HG03045 (cell line): ENCODE data around the gene WDR37.
A peak's percentile ranks its signal among the peaks of the same experiment; 100 is the strongest.

ENCODE experiments used
- ATAC-seq: cut with Tn5 transposase; IDR thresholded peaks from one replicate; pipeline ENCODE4 v1.9.1; 2021; ENCODE audit warnings: mild to moderate bottlenecking, moderate library complexity; ENCODE audit not compliant: unreplicated experiment

The WDR37 gene

DNA sequence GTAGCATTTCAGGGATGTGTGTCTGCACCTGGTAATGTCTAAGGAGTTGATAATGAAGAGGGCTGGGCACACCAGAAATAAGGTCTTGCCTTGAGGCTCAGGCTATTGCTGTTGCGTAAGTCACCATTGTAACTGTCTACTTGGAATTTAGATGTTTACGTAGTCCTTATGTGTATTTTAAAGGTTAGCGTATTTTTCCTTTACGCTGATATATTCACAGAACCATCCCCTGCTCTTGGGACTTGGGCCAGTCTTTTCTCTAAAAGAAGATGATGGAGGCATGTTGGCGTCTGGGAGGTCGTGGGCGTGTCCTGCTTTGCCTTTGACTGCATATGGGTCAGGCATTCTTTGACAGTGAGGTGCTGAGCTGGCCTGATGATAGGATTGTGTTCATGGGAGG is 14.7 kb downstream of the WDR37 start:
- no peak for ATAC-seq

DNA sequence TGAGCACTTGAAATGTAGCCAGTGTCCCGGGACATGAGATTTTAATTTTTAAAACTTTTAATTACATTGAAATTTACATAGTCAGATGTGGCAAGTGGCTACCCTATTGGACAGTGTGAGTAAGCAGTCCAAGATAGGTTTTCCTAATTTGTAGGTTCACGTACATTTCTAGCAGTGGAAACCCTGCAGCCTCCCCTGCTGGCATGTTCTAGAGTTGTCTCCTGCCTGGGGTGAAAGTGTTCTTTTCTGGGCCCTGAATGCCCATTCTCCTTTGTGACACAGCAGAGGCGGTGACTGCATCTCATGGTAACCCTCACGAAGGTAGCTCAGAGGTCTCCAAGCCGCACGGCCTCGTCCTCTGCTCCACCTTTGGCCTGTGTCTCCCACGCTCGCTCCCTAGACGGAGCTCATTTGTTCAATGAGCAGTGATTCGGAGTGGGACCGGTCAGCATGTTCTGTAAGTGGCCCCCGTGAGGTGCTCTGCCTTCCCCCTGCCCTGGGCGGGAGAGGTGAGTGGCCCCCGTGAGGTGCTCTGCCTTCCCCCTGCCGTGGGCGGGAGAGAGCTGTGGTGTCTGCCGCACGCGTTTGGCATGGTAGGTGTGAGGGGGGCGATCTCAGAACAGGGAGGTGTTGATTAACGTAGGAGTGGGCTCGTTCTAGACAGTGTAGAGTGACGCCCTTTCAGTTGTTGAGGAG is 18.0 kb downstream of the WDR37 start:
- no peak for ATAC-seq

DNA sequence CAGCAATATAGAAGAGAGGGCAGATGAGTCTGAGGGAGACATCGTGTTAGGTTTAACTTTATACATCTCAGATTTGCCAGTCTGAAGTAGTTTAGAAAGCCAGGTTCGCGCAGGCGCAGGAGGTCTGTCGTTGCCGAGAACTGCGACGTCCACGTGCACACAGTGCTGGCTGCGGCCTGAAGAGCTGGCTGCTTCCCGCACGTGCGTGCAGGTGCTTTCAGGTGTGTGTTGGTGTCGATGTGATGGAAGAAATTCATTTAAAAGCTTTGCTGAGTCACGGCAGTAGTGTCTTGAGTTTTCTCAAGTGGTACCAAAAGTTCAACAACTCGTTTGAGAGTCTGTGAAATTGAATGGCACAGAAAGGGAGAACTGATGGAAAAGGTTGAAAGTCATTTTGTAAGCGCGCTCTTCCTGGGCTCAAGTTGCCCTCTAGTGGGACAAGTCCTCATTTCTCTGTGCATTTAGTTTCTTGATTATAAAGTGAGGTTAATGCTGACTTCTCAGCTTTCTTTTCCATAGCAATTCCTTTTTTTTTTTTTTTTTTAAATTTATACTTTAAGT is 18.6 kb downstream of the WDR37 start:
- ATAC-seq: no peak

DNA sequence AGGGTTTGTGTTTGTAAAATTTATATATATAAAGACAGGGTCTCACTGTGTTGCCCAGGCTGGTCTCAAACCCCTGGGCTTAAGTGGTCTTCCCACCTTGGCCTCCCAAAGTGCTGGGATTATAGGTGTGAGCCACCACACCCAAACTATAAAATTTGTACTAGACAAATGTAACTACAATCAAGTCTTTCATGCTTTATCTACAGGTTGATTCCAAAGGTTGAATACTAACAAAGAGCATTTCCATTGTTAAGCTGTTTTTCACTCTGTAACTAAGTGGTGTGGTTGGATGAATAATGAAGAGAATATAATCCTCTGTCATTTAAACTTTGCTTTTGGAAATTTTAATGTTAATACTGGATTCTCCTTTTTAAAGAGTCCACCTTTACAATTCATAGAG is 22.5 kb downstream of the WDR37 start:
- ATAC-seq: no peak

DNA sequence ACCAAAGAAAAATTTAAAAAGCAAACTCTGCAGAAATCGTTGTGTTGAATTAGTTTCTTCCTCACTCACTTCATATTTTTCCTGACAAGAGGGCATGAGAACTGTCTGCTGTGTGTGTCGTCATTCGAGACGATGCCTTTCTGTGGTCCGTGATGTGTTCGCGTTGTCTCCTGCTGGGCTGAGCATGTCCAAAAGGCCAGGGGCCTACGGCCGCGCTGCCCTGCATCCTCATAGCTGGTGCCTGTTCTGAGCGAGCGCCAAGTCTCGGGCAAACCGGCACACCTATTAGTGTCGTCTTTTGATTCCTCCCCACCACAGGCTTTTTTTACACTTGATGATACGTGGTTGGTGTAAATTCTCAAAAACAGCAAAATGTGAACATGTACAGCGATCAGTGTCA is 27.4 kb downstream of the WDR37 start:
- no peak for ATAC-seq

DNA sequence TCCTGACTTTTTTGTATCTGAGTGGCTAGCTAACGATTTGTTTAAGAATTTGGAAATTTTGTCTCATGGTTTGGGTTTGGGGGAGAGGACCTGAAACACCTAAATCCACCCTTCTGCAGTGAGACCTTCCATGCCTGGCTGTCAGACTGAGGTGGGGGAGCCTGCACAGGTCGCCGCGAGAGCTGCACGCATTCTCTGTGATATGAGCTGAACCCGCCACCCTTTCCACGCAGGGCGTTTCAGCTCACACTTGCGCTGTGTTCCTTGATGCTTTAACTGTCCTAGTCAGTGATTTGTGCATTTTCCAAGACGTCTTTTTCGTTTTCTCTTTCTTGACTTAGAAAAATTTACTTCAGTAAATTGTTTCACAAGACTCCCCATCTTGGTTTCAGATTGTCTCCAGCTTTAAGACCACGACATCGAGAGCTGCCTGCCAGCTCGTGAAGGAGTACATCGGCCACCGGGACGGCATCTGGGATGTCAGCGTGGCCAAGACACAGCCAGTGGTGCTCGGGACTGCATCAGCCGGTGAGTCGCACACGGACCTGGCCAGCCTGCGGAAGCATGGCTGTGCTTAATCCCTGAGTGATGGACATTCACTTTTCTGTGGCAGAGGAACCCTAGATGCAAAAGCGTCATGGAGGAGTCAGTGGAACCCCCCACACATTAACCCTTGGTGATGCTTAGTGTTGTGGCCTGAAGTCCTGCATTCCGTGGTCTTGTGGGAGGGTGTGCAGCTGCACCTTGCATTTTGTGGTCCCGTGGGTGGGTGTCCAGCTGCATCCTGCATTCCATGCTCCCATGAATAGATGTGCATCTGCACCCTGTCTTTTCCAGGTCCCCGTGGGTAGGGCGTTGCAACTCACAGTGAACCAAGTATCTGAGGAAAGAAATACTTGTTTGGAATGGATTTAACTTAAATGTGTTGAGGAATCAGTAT is 28.1 kb downstream of the WDR37 start:
- ATAC-seq: no peak

DNA sequence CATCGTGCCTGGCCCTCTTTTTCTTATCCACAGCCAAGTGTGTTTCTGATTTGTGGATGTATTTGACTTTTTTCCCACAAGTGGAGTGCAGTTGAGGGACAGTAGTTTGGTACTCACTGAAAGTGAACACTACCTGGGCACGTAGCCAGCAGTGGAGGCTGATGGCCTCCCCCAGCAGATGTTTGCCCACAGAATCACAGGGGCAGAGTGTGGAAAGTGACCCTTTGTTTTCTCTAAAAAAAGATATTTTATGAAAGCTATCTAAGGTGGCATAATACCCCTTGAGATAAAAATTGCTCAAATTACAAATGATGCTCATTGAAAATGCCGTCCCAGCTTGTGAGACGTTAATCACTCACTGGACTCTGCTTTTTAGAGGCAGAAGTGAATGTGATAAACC is 29.1 kb downstream of the WDR37 start:
- no peak for ATAC-seq

DNA sequence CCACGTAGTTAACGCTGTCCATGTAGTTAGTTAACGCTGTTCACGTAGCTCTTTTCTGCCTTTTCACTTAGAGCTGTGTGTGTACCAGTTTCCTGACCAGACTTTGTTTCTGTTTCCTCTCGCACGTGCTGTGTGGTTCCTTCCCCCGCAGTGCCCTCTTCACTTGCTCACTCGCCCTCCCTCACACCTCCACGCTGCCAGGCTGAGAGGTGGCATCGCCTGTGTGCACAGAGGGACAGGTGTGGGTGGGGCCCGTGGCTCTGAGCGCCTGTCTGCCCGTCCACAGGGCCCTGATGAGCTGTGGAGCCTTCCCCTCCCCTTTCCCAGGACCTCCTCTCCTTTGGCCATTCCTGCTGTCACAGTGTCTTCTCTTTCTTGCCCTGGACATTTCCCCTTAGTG is 30.6 kb downstream of the WDR37 start:
- ATAC-seq: no peak

DNA sequence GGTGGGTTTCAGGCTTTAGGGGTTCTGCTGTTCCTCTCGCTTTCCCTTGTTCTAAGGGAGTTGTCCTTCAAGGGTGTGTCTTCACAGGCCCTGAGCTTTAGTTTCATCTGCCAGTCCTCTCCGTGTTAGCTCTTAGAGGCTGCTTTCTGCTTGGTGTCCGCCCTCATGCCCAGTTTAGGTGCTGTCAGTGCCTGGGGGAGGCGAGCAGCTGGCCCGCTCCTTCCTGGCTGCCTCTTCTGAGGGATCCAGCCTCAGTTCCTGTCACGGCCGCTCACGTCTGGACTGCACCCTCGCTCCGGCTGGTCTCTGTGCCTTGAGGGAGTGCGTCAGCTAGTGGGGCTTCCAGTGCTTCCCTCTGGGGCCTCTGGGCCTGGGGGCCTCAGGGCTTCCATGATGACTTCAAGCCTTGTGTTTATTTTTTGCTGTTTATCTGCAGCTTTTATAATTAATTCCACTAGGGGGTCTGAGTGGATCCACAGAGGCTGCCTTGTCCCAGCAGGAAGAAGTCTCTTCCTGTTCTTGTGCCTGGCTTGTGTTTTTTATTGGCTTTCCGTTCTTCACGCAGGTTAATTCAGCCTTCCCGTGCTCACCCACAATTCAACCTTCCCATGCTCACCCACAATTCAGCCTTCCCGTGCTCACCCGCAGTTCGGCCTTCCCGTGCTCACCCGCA is 33.0 kb downstream of the WDR37 start:
- ATAC-seq: no peak

DNA sequence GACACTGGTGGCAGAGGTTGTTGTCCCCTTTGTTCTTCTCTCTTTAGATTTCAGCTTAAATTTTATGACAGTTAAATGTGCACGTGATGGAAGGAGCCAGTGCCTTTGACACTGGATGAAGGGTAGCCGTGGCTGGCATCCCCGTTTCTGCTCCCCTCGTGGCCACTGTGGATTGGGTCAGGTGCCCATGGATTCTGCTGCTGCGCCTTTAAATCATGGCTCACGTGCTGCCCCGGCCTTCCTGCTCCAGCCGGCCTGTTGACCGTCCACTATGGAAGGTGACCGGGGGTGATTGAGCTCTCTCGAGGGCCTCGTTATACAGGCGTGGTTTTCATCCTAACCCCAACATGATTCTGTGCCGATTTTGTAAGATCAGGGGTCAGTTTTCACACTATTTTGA is 34.5 kb downstream of the WDR37 start:
- no peak for ATAC-seq

DNA sequence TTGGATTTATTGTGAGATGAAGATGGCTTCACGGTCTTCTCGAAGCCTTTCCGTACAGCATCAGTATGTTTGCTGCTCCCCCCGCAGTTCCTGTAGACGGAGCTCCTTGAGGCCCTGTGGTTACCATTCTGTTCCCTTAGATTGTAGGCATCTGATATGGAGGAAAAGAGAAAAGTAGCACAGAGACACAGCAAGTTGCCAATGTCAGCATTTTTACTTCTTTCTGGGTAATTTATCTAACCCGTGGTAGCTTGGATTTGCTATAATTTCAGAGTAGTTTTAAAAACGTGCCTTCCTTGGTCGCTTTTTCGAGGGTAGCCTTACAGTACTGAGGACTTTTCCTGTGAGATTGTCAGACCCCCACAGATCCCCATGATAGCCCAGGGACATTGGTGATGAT is 37.5 kb downstream of the WDR37 start:
- ATAC-seq: no peak

DNA sequence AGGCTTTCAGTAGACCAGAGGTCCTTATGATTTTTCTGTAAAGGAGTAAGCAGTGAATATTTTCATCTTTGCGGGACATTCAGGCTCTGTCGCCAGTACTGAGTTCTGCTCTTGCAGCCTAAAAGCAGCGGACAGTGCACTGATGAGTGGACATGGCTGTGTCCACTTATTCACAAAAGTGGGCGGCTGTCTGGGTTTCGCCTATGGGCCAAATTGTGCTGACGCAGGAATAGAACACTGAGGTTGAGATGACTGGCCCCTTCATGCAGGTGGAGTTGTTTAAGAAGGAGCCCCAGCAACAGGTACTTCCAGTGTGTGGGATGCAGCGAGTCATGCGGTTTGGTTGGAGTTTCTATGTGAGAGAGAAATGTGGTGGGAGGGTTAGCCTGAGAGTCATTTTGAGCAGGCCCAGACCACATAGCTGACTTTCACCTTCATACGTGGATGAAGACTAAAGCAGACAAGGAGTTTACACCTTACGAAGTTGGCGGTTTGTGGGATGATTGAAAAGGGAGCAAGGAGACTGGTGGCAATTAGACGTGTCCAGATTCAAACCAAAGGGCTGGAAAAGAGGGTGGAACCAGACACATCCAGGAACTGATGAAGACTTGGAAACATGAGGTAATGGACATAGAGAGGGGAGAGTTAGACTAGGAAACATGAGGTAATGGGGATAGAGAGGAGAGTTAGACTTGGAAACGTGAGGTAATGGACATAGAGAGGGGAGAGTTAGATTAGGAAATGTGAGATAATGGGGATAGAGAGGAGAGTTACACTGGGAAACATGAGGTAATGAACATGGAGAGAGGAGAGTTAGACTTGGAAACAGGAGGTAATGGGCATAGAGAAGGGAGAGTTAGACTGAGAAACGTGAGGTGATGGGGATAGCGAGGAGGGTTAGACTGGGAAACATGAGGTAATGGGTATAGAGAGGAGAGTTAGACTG is 38.2 kb downstream of the WDR37 start:
- ATAC-seq: peak; percentile 82

DNA sequence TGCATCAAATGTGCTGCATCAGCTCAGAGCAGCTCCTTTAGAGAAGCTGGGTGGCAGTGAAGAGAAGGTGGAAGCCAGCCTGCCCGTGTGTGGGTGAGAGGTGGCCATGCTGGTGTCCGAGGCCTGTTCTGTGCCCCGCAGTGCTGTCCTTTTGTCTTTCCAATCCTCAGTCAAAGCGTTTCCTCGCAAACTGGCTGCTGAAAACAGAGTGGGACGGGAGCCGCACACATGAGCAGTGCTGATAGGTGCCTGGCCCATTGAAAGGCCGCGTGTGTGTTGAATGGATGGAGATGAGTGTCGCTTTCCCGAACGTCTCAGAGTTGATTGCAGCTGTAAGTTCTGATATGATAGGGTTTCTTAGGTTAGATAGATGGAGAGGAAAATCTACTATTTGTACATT is 39.3 kb downstream of the WDR37 start:
- ATAC-seq: no peak

DNA sequence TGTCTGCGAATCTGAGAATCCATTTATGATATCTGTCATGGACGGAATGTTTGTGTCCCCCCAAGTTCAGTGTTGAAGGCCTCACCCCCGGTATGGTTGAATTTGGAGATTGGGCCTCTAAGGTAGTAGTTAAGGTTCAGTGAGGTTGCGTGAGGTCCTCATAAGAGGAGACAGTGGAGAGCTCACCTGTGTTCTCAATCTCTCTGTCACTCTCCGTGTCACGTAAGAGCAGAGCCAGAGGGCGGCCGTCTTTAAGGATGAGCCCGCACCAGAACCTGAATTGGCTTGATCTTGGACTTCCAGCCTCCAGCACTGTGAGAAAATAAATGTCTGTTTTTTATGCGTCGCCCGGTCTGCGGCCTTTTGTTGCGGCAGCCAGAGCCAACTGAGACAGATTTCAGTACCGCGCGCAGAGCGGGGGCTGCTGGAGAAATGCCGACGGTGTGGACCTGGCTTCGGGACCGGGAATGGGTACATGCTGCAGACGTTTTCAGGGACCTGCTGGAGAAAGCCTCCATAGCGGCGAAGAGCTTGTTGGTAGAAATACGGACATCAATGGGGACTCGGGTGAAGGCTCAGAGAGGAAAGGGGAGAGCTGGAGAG is 40.2 kb downstream of the WDR37 start:
- no peak for ATAC-seq

DNA sequence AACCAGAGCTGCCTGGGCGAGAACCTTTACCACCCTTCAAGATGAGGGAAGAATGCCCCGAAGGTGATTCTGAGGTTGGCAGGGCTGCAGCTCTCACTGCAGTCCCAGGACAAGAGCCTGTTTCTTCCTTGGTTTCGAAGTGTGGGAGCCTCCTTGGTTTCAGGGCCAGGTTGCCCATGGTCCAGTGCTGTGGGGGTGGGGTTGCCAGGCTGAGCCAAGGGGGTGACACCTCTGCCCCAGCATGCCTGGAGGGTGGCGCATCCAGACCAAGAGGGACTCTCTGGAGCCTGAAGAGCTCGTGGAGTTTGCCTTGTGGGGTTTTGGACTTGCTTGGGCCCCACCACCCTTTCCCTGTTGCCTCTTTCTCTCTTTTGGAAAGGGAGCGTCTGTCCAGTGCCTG is 41.3 kb downstream of the WDR37 start:
- no peak for ATAC-seq

DNA sequence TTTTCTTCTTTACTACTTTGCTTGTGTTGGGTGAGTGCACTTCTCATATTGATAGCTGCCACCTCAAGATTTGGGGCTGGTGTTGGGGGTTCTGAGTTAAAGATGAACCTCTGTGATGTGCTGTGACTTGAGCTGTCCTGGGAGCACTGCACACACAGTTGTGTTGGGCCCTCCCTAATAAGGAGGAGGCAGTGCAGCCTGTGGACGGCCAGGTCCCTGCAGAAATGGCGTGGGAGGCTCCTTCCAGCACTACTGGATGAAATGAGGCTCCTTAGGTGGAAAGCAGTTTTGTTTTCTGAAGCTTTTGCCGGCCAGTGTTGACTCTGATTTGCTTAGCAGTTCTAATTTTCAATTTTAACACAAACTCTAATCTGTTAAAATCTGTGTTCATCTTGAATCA is 44.0 kb downstream of the WDR37 start:
- no peak for ATAC-seq

DNA sequence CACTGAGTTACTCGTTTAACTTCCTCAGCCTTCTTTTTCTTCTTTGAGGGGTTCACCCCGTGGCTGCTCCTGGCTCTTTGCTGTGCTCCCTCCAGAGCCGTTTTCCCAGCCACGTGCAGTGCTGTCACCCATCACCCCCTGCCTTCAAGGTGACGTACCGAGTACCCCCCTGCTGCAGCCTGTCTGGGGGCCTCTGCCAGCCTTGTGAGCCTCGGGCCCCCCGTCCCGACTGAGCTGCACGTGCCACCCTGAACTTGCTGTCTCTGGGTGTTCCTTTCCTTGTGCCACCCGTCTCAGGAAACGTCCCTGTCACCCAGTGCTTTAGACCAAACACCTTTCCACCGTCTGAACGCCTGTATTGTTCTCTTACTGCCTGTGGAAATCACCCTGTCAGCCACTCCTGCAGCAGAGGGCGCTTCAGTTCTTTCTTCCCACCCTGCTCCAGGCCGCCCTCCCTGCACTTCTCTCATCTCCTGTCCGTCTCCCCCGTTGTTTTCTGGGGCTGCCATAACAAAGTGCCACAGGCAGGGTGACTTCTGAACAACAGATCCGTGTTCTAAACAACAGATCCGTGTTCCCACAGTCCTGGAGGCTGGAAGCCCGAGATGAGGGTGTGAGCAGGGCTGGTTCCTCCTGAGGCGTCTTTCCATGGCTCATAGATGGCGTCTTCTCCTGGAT is 44.6 kb downstream of the WDR37 start:
- ATAC-seq: no peak

DNA sequence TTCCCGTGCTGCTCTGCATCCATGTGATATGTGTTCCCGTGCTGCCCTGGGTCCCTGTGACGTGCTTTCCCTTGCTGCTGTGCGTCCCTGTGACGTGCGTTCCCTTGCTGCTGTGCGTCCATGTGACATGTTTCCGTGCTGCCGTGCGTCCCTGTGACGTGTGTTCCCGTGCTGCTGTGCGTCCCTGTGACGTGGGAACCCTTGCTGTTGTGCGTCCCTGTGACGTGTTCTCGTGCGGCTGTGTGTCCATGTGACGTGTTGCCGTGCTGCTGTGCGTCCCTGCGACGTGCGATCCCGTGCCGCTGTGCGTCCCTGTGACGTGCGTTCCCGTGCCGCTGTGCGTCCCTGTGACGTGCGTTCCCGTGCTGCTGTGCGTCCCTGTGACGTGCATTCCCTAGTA is 45.8 kb downstream of the WDR37 start:
- no peak for ATAC-seq

DNA sequence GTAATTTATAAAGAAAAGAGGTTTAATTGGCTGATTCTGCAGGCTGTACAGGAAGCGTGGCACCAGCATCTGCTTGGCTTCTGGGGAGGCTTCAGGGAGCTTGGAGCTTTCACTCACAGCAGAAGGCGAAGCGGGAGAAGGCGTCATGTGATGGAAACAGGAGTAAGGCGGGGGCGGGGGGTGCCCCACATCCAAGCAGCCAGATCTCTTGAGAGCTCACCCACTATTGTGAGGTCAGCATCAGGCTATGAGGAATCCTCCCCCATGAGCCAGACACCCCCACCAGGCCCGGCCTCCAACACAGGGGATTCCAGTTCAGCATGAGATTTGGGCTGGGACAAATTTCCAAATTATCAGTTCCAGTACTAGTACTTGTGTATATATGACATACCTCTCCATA is 46.2 kb downstream of the WDR37 start:
- ATAC-seq: no peak
